ENCODE results near the gene AFDN. TPM values are rescaled to one million over a fixed set of nuclear protein-coding genes. Genes with fewer than 3 reads are reported as not detected.

The AFDN gene
- polyA plus RNA-seq, 1 of the 3 experiments (the other 2 are of a cell fraction) = 25.1 TPM

DNA sequence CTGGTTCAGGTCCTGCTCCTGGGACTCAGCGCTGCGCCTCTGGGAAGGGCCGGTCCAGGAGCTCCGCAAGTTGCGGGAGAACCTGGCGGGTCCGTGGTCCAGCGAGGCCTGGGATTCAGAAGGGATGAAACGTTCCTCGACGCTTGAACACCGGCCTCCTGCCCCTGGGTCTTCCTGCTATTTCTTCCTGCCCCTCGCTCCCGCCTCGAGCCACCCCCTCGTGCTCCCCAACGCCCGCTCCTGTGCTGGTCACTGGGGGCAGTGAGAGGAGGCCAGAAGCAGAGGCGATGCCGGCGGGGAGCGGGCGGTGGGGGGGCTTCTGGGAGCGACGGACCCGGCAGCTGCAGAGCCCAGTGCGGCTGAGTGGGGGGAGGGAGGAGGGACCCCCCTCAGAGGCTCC is 150.0 kb downstream of the AFDN start:
- no peak overlapping the region for H2AFZ ChIP-seq (ENCODE audit: low read depth)
- WGBS (ENCODE audit: low lambda C conversion rate) = 86% methylated on average over 17 of the region's 27 CpGs
- CTCF ChIA-PET = interaction anchor here (0.9 kb wide), 1 partner anchor 9 kb away, joined by 3 read pairs; no protein-coding TSS in a partner anchor

DNA sequence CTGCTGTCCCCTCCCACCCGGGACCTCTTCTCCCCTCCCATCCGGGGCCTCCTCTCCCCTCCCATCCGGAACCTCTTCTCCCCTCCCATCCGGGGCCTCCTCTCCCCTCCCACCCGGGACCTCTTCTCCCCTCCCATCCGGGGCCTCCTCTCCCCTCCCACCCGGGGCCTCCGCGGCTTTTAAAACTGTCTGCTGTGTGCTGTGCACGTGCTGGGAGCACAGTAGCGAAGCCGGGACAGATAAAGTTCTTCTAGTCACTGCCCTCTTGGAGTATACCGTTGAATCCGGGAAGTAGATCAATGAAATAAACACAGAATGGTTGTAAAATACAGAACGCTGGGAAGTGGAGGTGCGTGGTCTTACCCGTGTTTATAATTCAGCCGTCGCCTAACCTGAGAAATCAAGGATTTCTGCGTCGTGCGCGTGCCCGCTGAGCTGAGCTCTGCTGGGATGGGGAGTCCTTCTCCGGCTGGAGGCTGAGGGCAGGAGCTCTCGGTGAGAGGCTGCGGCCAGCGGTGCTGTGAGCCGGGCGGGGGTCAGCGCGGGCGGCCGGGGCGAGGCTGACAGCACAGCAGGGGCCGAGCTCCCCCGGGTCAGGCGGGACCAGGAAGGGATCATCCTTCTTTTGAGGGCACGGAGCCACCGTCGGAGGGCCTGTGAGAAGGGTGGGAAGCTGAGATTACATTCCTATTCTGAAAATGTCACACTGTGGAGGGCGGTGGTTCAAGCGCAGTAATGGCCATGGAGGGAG is 151.2 kb downstream of the AFDN start:
- DNase-seq = no peak
- Histone ChIP-seq H3K27ac (ENCODE audit: low read depth in 2 of 2, low read length in 1 of 2) (no peak overlapping the region), H3K36me3 (replicated peaks in 1 of 2; ENCODE audit: control insufficient read depth in 1 of 2, insufficient read depth in 2 of 2, low read length in 1 of 2) (no peaks in the 10 kb centered on the region), H2AFZ (ENCODE audit: low read depth) (no peak overlapping the region), H3F3A (replicated peaks; ENCODE audit: insufficient read depth) (no peaks in the 10 kb centered on the region), H3K79me2 (ENCODE audit: insufficient read depth) (no peaks in the 10 kb centered on the region), H3K4me3 (ENCODE audit: low read depth in 2 of 2, low read length in 1 of 2) (no peak overlapping the region), H3K27me3 (ENCODE audit: insufficient read depth) (no peaks in the 10 kb centered on the region), H3K4me1 (ENCODE audit: control insufficient read depth in 1 of 2, insufficient read depth in 2 of 2, low read depth in 1 of 2, low read length in 1 of 2) (peaks cover 0 to 4% of the 10 kb centered on the region in 2 experiments; a peak in 1 of 4 replicates), H3K9ac (no peak overlapping the region), H4K20me1 (ENCODE audit: insufficient read depth) (no peaks in the 10 kb centered on the region), H3K4me2 (no peak overlapping the region), H3K9me3 (no peaks in the 10 kb centered on the region), H3K9me2 (no peaks in the 10 kb centered on the region)
- CTCF ChIA-PET = interaction anchor here (2.3 kb wide), 1 partner anchor 10 kb away, joined by 8 read pairs; no protein-coding TSS in a partner anchor
- POLR2A ChIA-PET = no interaction called here
- WGBS (ENCODE audit: low lambda C conversion rate) = 91% methylated on average over 27 of the region's 43 CpGs
- TF ChIP-seq EZH2phosphoT487 (IDR thresholded peaks at IDR 0.05; ENCODE audit: borderline replicate concordance, low read depth) = no peak
- no peak for TF ChIP-seq EP300 (IDR thresholded peaks at IDR 0.05; ENCODE audit: borderline replicate concordance in 1 of 2, low read depth in 1 of 2, low read length in 1 of 2)
- no peak for TF ChIP-seq GABPA (IDR thresholded peaks at IDR 0.05; ENCODE audit: low read depth)
- TF ChIP-seq CHD2 (IDR thresholded peaks at IDR 0.05; ENCODE audit: low read length, partially characterized antibody) = no peak
- TF ChIP-seq USF1 (IDR thresholded peaks at IDR 0.05; ENCODE audit: borderline replicate concordance, low read depth) = no peak
- TF ChIP-seq NRF1 (IDR thresholded peaks at IDR 0.05; ENCODE audit: low read depth, low read length) = no peak
- TF ChIP-seq NFIC (IDR thresholded peaks at IDR 0.05; ENCODE audit: borderline replicate concordance) = no peak
- TF ChIP-seq RAD21 (IDR thresholded peaks at IDR 0.05; ENCODE audit: low read length) = no peak
- no peak for TF ChIP-seq RXRA (IDR thresholded peaks at IDR 0.05; ENCODE audit: borderline replicate concordance, low read depth)
- no peak for TF ChIP-seq MXI1 (IDR thresholded peaks at IDR 0.05; ENCODE audit: low read depth, low read length)
- no peak for TF ChIP-seq RFX5 (IDR thresholded peaks at IDR 0.05; ENCODE audit: low read length)
- TF ChIP-seq, protein P1, sequence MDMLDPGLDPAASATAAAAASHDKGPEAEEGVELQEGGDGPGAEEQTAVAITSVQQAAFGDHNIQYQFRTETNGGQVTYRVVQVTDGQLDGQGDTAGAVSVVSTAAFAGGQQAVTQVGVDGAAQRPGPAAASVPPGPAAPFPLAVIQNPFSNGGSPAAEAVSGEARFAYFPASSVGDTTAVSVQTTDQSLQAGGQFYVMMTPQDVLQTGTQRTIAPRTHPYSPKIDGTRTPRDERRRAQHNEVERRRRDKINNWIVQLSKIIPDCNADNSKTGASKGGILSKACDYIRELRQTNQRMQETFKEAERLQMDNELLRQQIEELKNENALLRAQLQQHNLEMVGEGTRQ (IDR thresholded peaks at IDR 0.05; ENCODE audit: borderline replicate concordance, low read depth, low read length) = no peak
- TF ChIP-seq SIN3A (IDR thresholded peaks at IDR 0.05; ENCODE audit: borderline replicate concordance, low read depth, low read length) = no peak
- TF ChIP-seq SMC3 (IDR thresholded peaks at IDR 0.05; ENCODE audit: low read depth, low read length) = no peak
- no peak for TF ChIP-seq FOXJ3 (CRISPR knock-in tag; IDR thresholded peaks at IDR 0.05)

More for the DNA sequence above, 150.0 kb downstream of the AFDN start:
- H3K79me2 ChIP-seq (ENCODE audit: insufficient read depth) = no peaks in the 10 kb centered on the region
- no peaks in the 10 kb centered on the region for H3F3A ChIP-seq (replicated peaks; ENCODE audit: insufficient read depth)
- H3K27me3 ChIP-seq (ENCODE audit: insufficient read depth) = no peaks in the 10 kb centered on the region
- no peak overlapping the region for H3K4me2 ChIP-seq
- TF ChIP-seq TCF12 (IDR thresholded peaks at IDR 0.05) = no peak
- TF ChIP-seq FOSL2 (IDR thresholded peaks at IDR 0.05; ENCODE audit: borderline replicate concordance, low read depth) = no peak
- no peak for TF ChIP-seq EZH2phosphoT487 (IDR thresholded peaks at IDR 0.05; ENCODE audit: borderline replicate concordance, low read depth)
- TF ChIP-seq, protein P2, sequence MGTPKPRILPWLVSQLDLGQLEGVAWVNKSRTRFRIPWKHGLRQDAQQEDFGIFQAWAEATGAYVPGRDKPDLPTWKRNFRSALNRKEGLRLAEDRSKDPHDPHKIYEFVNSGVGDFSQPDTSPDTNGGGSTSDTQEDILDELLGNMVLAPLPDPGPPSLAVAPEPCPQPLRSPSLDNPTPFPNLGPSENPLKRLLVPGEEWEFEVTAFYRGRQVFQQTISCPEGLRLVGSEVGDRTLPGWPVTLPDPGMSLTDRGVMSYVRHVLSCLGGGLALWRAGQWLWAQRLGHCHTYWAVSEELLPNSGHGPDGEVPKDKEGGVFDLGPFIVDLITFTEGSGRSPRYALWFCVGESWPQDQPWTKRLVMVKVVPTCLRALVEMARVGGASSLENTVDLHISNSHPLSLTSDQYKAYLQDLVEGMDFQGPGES (IDR thresholded peaks at IDR 0.05; ENCODE audit: low read depth, low read length) = no peak
- no peak for TF ChIP-seq MXI1 (IDR thresholded peaks at IDR 0.05; ENCODE audit: low read depth, low read length)
- no peak for TF ChIP-seq EP300 (IDR thresholded peaks at IDR 0.05; ENCODE audit: borderline replicate concordance in 1 of 2, low read depth in 1 of 2, low read length in 1 of 2)
- TF ChIP-seq YY1 (IDR thresholded peaks at IDR 0.05; ENCODE audit: low read depth) = no peak
- TF ChIP-seq MEF2A (IDR thresholded peaks at IDR 0.05; ENCODE audit: borderline replicate concordance, low read depth) = no peak
- TF ChIP-seq NFIC (IDR thresholded peaks at IDR 0.05; ENCODE audit: borderline replicate concordance) = no peak
- TF ChIP-seq SMC3 (IDR thresholded peaks at IDR 0.05; ENCODE audit: low read depth, low read length) = no peak
- no peak for TF ChIP-seq FOXM1 (IDR thresholded peaks at IDR 0.05; ENCODE audit: low read depth)
- no peak for TF ChIP-seq JUND (IDR thresholded peaks at IDR 0.05)
- TF ChIP-seq RAD21 (IDR thresholded peaks at IDR 0.05; ENCODE audit: low read length) = no peak
- TF ChIP-seq ELF1 (IDR thresholded peaks at IDR 0.05) = no peak
- TF ChIP-seq PBX3 (IDR thresholded peaks at IDR 0.05) = no peak
- no peak for TF ChIP-seq RCOR1 (IDR thresholded peaks at IDR 0.05; ENCODE audit: low read length)
- H3K9me2 ChIP-seq = no peaks in the 10 kb centered on the region
- H3K9me3 ChIP-seq = no peaks in the 10 kb centered on the region
- no peak overlapping the region for H3K4me3 ChIP-seq (ENCODE audit: low read depth in 2 of 2, low read length in 1 of 2)
- POLR2A ChIA-PET = no interaction called here
- H3K4me1 ChIP-seq (ENCODE audit: control insufficient read depth in 1 of 2, insufficient read depth in 2 of 2, low read depth in 1 of 2, low read length in 1 of 2) = peaks cover 0 to 4% of the 10 kb centered on the region in 2 experiments; a peak in 1 of 4 replicates
- no peaks in the 10 kb centered on the region for H4K20me1 ChIP-seq (ENCODE audit: insufficient read depth)
- H3K9ac ChIP-seq = no peak overlapping the region
- DNase-seq = no peak
- no peak overlapping the region for H3K27ac ChIP-seq (ENCODE audit: low read depth in 2 of 2, low read length in 1 of 2)
- no peaks in the 10 kb centered on the region for H3K36me3 ChIP-seq (replicated peaks in 1 of 2; ENCODE audit: control insufficient read depth in 1 of 2, insufficient read depth in 2 of 2, low read length in 1 of 2)
